ENCODE results near the gene PRSS8.
"Not testable (repeated sequence)": the region's sequence is repeated elsewhere in the genome, so short reads cannot be mapped to it uniquely, and the experiment has no call there.

Gene PRSS8
- long read RNA-seq, donor 1, partial matches to known transcripts = 24 of 47 reads
- long read RNA-seq, donor 1, other reads (novel, unspliced or antisense) = 23 of 47 reads
- long read RNA-seq, donor 2, partial matches to known transcripts = 16 of 31 reads
- long read RNA-seq, donor 2, other reads (novel, unspliced or antisense) = 15 of 31 reads
- long read RNA-seq, donor 3, partial matches to known transcripts = 16 of 22 reads
- long read RNA-seq, donor 3, other reads (novel, unspliced or antisense) = 6 of 22 reads
- long read RNA-seq, donor 4, partial matches to known transcripts = 27 of 38 reads
- long read RNA-seq, donor 4, other reads (novel, unspliced or antisense) = 11 of 38 reads
- long read RNA-seq, donor 5, partial matches to known transcripts = 11 of 35 reads
- long read RNA-seq, donor 5, other reads (novel, unspliced or antisense) = 24 of 35 reads
- long read RNA-seq, donor 6, partial matches to known transcripts = 36 of 51 reads
- long read RNA-seq, donor 6, other reads (novel, unspliced or antisense) = 14 of 51 reads
- long read RNA-seq, donor 7 = 0 reads
- long read RNA-seq, donor 8, partial matches to known transcripts = 21 of 43 reads
- long read RNA-seq, donor 8, other reads (novel, unspliced or antisense) = 22 of 43 reads

- DNase-seq = peak; percentile 57
These were observed at the start of gene PRSS8 for GRCh38 chr16:31135535-31136286. Gene PRSS8, minus strand, starts transcription at chr16:31135727. Its CDS starts 229 bp downstream, at chr16:31135498.

DNA sequence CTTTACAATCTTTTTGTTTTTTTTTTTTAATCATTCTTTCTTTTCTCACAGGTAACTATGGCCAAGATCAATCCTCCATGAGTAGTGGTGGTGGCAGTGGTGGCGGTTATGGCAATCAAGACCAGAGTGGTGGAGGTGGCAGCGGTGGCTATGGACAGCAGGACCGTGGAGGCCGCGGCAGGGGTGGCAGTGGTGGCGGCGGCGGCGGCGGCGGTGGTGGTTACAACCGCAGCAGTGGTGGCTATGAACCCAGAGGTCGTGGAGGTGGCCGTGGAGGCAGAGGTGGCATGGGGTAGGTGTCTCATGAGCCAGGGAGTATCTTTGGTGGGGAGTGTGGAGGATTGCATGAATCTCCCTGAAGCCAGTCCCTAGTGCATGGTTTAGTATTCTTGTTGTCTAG, 49.4 kb upstream of the PRSS8 start:
- no peak for DNase-seq

DNA sequence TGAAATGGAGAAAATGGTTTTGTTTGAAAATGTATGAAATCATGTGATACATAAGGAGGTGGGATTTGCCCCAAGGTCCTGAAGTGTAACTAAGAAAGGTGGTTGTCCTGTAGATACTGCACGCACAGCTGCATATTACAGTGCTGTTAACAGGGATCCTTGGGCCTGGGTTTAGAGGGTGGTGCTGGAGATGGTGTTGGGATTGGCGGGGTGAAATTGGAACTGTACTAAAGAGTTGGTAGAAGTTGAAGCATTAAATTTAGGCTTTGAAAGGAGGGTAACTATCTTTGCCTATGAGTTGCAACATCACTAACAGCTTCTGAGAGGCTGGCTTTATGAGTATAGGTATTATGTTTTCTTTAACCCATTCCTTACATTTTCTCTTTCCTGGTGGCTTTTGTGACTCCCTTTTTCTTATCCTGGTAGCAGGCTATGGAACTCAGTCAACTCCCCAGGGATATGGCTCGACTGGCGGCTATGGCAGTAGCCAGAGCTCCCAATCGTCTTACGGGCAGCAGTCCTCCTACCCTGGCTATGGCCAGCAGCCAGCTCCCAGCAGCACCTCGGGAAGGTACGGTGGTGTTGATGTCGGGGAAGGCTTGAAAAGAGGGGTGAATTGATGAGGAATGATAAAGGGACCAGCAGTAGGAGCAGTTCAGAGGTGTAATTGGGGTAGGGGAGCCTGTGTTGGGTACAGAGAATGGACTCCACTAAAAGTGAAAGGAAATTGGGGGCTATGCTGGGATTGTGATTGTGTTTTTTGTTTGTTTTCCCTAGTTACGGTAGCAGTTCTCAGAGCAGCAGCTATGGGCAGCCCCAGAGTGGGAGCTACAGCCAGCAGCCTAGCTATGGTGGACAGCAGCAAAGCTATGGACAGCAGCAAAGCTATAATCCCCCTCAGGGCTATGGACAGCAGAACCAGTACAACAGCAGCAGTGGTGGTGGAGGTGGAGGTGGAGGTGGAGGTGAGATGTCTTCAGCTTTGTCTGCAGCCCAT, 48.2 kb upstream of the PRSS8 start:
- DNase-seq = no peak

- no peak for DNase-seq
These were observed 46.9 kb upstream of the PRSS8 start for GRCh38 chr16:31182391-31182790.

GRCh38 chr16:31181102-31181830, 45.7 kb upstream of the PRSS8 start:
- peak; percentile 31 for DNase-seq

DNA sequence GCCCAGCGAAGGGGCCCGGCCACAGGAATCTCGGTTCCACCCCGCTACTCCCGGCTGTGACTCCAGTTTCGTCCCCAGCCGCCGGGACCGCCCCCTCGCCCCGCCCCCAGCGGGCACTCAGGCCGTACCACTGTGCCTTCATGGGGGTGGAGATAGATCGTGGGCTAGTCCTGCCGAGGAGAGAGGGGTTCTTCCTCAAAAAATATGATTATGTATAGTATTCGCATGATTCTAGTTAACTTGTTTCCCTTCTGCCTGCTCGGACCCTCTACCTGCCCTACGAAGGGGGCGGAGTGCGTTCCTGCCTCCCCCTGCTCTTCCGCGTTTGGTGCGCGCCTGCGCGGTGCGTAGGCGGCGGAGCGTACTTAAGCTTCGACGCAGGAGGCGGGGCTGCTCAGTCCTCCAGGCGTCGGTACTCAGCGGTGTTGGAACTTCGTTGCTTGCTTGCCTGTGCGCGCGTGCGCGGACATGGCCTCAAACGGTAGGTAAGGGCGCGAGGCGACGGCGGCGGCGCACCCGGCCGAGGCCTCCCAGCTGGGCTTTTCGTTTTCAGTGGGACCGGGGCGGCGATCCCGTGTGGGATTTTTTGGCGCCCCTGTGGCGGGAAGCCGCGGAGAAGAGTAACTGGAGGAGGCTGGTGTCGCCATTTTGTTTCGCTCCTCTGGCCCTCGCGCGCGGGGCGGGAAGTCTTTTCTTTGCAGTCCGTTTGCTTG, 44.4 kb upstream of the PRSS8 start, which contains the start of gene FUS:
Gene FUS, plus strand, starts transcription at position 393 of the 713 bp plus-strand sequence. Its CDS starts 76 bp downstream, at position 469.
- DNase-seq = peak; percentile 100

DNA sequence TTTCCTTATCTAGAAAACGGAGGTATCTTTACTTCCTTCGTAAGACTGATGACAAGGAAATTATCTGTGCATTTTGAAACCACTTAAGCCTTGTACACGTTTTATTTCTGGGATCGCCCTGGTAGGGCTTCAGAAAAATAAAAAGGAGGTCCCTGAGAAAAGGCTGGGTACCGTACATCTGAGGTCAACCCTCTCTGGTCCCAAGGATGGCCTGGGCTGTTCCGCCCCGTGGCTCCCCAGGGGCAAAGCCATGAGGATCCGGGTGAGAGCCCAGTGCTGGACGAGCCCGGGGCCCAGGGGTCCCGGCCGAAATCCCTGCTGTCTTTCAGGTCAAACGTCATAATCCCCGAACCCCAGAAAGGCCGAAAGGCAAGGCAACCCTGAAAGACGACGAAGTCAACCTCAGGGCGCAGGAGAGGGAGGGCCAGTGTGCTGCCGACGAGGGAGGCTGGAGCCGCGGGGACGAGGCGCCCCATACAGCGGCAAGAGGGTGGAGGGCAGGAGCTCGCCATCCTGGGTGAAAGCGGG, 43.8 kb upstream of the PRSS8 start:
- DNase-seq = no peak

DNA sequence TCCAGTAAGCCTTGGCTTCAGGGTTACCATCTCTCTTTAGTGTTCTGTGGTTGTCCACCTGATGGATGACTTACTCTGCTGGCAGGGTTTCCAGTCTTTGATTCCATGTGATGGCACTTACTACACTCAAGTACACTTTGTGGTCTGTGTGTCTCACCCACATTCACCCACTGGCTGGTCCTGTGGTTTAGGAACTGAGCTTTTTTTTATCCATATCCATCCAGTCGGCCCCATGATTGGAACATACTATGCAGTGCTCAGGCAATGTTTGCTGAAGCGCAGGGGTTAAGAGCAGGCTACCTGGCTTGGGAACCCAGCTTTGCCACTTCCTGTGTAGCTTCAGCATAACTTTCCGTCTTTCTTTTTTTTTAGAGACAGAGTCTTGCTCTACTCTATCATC, 41.6 kb upstream of the PRSS8 start:
- no peak for DNase-seq

DNA sequence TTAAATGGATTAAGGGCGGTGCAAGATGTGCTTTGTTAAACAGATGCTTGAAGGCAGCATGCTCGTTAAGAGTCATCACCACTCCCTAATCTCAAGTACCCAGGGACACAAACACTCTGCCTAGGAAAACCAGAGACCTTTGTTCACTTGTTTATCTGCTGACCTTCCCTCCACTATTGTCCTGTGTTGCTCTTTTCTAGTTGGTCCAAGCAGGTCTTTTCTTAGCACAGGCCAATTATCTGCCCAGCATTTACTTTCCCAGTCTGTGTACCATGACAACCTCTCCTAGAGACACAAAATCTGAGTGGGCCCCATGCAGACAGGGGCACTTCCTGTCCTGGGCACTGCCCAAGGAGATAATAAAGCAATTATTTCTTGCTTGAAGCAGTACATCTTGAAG, 34.5 kb upstream of the PRSS8 start:
- not testable (repeated sequence) for DNase-seq

DNA sequence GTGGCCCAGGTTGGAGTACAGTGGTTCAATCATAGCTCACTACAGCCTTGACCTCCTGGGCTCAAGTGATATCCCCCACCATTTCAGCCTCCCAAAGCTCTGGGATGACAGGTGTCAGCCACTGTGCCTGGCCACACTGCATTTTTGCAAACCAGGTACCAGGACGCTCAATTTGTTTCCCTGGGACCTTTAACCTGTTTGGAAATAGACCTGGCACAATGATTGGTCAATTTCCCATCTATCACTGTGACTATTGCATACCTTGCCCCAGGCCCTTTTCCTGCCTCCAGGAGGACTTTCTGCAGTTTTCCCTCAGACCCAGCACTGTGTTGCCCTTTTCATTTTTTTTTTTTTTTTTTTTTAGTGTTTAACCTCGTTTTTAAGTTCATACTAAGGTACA, 33.3 kb upstream of the PRSS8 start:
- no peak for DNase-seq

- no peak for DNase-seq
These were observed 31.8 kb upstream of the PRSS8 start for GRCh38 chr16:31167315-31167714.

DNA sequence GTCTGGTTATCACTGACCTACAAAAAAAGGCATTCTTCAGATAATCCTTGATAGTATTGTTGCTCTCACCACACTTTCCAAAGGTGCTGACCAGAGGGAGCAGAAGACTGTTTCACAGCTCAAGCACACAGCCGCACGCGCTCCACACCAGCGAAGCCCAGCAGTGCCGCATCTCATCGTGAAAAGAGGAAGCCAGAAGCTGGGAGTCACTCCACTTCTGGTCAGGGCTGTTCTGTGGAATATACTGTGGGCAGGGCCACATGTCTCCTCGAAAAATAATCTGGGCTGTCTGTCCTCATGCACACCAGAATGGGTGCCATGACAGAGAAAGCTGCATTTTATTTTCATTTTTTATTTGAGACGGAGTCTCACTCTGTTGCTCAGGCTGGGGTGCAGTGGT, 21.6 kb upstream of the PRSS8 start:
- DNase-seq = no peak

DNA sequence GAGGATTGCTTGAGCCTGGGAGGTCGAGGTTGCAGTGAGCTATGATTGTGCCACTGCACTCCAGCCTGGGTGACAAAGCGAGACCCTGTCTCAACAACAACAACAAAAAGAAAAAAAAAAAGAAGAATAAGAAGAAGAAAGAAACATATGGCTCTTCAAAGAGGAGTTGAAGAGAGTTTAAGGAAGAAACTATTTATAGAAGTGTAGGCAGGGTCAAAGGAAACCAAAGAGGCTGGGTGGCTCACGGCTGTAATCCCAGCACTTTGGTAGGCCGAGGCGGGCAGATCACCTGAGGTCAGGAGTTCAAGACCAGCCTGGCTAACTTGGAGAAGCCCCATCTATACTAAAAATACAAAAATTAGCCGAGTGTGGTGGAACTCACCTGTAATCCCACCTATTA, 15.4 kb upstream of the PRSS8 start:
- not testable (repeated sequence) for DNase-seq

GRCh38 chr16:31149894-31150890, 14.7 kb upstream of the PRSS8 start, which contains the start of gene PRSS36:
Gene PRSS36, minus strand, starts transcription at chr16:31150066. Its CDS starts 31 bp downstream, at chr16:31150035.
- no peak for DNase-seq

- no peak for DNase-seq
These were observed 13.8 kb upstream of the PRSS8 start for GRCh38 chr16:31149332-31149731.

DNA sequence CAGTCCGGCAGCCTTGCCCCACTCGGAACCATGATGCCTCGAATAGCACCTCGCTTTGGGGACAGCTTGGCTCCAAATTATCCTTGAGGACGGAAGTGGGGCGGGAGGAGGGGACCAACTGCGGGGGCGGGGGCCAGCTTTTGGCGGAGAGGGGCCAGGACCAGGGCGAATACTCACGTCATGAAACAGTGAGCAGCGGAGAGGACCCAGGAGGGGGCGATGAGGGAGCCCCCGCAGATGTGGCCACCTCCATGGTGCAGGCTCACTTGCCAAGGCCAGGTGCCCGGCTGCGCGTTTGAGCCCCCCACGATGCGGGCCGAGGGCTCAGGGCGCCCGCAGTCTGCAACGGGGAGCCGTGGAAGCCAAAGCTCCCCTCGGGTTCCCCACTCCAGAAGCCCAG, 13.4 kb upstream of the PRSS8 start:
- DNase-seq = no peak

GRCh38 chr16:31148281-31148728, 12.8 kb upstream of the PRSS8 start:
- no peak for DNase-seq

- no peak for DNase-seq
These were observed 12.0 kb upstream of the PRSS8 start for GRCh38 chr16:31147574-31147973.

Data from right kidney (tissue), 9 donors.